ENCODE results near the gene PANX3.
A peak's percentile ranks its signal among the peaks of the same experiment; 100 is the strongest.

DNA sequence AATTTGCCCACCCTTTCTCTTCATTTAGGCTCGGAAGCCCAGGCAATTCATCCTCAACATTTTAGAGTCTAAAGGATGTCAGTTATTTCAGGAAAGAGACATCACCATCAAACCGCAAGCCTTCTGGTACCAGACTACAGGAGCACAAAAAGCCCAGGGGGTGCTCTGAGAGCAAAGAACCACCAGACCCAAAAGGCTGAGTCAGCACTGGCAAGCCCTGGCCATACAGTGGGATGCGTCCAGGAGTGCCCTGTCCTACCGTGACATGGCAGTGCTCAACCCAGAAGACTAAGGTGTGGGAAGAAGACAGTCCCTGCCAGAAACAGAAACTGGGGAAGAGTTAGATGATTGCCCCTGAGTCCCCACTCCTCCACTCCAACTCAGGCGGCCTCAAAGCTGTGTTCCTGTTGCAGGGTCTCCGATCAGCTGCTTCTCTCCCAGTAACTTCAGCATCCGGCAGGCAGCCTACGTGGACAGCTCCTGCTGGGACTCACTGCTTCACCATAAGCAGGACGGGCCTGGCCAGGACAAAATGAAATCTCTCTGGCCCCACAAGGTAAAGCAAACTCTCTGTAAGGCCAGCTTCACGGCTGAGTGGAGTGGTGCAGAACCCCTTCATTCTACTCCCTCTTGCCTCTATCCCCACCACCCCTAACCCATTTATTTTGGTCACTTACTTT lies 1.5 kb downstream of the PANX3 start:
- TF ChIP-seq, protein P1, sequence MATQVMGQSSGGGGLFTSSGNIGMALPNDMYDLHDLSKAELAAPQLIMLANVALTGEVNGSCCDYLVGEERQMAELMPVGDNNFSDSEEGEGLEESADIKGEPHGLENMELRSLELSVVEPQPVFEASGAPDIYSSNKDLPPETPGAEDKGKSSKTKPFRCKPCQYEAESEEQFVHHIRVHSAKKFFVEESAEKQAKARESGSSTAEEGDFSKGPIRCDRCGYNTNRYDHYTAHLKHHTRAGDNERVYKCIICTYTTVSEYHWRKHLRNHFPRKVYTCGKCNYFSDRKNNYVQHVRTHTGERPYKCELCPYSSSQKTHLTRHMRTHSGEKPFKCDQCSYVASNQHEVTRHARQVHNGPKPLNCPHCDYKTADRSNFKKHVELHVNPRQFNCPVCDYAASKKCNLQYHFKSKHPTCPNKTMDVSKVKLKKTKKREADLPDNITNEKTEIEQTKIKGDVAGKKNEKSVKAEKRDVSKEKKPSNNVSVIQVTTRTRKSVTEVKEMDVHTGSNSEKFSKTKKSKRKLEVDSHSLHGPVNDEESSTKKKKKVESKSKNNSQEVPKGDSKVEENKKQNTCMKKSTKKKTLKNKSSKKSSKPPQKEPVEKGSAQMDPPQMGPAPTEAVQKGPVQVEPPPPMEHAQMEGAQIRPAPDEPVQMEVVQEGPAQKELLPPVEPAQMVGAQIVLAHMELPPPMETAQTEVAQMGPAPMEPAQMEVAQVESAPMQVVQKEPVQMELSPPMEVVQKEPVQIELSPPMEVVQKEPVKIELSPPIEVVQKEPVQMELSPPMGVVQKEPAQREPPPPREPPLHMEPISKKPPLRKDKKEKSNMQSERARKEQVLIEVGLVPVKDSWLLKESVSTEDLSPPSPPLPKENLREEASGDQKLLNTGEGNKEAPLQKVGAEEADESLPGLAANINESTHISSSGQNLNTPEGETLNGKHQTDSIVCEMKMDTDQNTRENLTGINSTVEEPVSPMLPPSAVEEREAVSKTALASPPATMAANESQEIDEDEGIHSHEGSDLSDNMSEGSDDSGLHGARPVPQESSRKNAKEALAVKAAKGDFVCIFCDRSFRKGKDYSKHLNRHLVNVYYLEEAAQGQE (IDR thresholded peaks at IDR 0.05; ENCODE audit: insufficient read depth in 1 of 2, low read depth in 2 of 2, low read length in 2 of 2) = peak; percentile 63 to 86
- TF ChIP-seq POLR2AphosphoS5 (IDR thresholded peaks at IDR 0.05; ENCODE audit: low read depth, low read length) (no peak), TAF1 (IDR thresholded peaks at IDR 0.05; ENCODE audit: borderline replicate concordance, insufficient read depth, low read length) (no peak)
